VCaP (cell line): ENCODE measurements around the gene CLASP1.
"Not testable (repeated sequence)": the region's sequence is repeated elsewhere in the genome, so short reads cannot be mapped to it uniquely, and the experiment has no call there.

Source experiments
- H3K27ac ChIP-seq: fragments of 450-650 bp; 2 replicates; pipeline ENCODE4 v1.5.1; 2017
- TF ChIP-seq, protein P1 (sequence below): fragments of 450-650 bp; conservative IDR thresholded peaks from 2 replicates; pipeline ENCODE4 v1.5.1; 2017; ENCODE audit warnings: mild to moderate bottlenecking, moderate library complexity

The CLASP1 gene

DNA sequence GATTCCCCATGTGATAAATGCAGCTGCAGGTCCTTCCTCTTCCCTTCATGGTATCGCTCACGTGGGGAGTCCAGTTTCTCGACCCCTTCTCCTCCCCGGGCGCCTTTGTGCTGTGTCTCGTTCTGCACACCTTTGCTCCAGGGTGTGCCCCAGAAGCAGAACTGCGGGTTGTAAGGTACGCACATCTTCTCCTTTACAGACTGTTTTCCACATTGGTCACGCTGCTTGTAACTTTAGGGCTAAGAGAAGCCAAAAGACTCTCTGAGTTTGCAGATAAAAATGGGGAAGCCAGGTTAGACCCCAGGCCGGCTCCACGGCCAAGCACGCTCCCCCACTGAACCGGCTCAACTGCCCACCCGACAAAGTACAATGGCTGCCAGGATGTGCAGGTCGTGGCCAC, 318.3 kb downstream of the CLASP1 start:
- TF ChIP-seq, protein P1, sequence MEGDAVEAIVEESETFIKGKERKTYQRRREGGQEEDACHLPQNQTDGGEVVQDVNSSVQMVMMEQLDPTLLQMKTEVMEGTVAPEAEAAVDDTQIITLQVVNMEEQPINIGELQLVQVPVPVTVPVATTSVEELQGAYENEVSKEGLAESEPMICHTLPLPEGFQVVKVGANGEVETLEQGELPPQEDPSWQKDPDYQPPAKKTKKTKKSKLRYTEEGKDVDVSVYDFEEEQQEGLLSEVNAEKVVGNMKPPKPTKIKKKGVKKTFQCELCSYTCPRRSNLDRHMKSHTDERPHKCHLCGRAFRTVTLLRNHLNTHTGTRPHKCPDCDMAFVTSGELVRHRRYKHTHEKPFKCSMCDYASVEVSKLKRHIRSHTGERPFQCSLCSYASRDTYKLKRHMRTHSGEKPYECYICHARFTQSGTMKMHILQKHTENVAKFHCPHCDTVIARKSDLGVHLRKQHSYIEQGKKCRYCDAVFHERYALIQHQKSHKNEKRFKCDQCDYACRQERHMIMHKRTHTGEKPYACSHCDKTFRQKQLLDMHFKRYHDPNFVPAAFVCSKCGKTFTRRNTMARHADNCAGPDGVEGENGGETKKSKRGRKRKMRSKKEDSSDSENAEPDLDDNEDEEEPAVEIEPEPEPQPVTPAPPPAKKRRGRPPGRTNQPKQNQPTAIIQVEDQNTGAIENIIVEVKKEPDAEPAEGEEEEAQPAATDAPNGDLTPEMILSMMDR, result no peak
- no peak overlapping the region for H3K27ac ChIP-seq

DNA sequence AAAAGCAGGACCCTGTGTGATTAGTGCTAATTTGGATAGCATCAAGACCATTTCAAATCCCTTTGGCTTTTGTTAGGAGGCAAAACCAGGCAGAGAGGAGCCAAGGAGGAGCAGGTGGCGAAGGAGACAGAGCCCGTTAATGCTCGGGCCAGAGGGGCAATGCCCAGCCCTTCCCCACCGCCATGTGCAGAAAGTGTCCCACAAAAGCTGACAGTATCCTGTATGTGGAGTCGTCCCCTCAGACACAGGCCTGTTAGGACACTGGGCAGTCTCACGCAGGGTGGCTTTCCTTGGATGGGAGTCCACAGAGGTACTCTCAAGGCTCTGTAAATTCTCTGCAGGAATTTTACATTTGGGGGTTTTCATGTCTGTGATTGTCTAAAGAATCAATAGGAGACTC, 319.5 kb downstream of the CLASP1 start:
- H3K27ac ChIP-seq, result no peak overlapping the region
- TF ChIP-seq, protein P1, result no peak

DNA sequence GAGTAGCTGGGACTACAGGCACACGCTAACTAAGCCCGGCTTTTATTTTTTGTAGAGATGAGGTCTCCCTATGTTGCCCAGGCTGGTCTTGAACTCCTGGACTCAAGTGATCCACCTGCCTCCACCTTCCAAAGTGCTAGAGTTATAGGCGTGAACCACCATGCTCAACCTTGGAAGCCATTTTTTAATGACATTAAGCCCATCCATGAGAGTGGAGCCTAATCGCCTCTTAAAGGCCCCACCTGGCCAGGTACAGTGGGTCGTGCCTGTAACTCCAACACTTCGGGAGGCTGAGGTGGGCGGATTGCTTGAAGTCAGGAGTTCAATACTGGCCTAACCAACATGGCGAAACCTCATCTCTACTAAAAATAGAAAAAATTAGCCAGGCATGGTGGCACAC, 322.6 kb downstream of the CLASP1 start:
- no peak overlapping the region for H3K27ac ChIP-seq
- TF ChIP-seq, protein P1, result no peak

DNA sequence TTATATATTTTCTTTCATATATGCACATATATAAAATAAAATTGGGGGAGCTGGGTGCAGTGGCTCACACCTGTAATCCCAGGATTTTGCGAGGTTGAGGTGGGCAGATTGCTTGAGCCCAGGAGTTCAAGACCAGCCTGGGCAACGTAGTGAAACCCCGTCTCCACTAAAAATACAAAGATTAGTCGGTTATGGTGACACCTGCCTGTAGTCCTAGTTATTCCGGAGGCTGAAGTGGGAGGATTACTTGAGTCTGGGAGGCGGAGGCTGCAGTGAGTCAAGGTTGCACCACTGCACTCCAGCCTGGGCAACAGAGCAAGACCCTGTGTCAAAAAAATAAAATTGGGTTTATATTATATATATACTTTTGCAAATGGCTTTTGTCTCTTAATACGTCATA, 324.7 kb downstream of the CLASP1 start:
- TF ChIP-seq, protein P1, result no peak
- H3K27ac ChIP-seq, result no peak overlapping the region

DNA sequence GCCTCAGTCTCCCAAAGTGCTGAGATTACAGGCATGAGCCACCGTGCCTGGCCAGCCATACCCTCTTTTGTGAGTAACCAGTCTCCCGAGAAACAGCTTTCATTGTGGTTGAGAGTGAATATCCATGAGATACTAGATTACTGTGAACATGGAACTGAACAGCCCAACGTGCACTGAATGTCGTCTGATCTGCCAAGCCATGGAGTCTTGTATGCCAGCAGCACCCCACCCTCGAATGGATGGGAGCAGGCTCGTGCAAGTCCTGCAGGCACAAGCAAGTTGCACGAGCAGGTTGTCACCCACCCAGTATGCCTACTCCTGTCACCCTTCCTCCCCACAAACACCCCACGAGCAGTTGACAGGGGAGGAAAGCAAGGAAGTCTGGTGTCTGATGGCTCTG, 327.8 kb downstream of the CLASP1 start:
- no peak overlapping the region for H3K27ac ChIP-seq
- TF ChIP-seq, protein P1, result no peak

DNA sequence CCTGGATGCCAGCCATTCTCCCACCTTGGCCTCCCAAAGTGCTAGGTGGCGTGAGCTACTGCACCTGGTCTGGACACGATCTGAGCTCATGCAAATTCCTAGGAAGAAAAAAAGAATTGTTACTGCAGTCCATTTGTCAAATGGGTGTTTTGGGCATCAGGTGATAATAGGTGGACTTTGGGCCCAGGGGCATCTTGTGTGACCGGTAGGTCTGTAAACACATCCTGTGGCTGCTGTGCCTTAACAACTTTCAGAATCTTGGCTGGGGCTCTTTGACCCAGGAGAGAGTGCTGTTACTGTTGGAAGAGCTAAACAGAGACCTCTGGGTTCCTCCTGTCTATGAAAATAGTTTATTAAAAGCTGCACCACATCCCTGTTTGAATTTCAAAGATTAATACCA, 329.3 kb downstream of the CLASP1 start:
- TF ChIP-seq, protein P1, result no peak
- peak overlapping the region; percentile 32 for H3K27ac ChIP-seq

DNA sequence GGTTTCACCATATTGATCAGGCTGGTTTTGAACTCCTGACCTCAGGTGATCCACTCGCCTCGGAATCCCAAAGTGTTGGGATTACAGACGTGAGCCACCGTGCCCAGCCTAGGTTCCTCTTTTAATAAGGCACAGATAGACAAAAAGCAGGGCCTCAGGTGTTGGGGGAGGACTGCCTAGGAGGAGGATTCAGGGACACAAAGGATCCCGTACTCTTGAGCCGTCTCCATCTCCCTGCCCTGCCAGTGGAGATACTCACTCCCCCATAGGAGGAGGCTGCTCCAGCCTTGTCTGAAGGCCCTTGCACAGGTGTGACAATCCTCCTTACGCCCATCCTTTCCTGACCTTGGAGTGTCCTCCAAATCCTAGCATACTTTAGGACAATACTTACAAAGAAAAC, 332.3 kb downstream of the CLASP1 start:
- H3K27ac ChIP-seq, result no peak overlapping the region
- TF ChIP-seq, protein P1, result no peak

DNA sequence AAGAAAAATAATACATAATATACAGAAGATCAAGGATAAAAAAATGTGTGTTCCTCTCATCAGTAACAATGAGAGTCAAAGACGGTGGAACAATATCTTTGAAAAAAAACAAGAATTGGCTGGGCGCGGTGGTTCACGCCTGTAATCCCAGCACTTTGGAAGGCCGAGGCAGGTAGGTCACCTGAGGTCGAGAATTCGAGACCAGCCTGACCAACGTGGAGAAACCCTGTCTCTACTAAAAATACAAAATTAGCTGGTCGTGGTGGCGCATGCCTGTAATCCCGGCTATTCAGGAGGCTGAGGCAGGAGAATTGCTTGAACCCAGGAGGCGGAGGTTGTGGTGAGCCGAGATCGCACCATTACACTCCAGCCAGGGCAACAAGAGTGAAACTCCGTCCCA, 335.6 kb downstream of the CLASP1 start:
- H3K27ac ChIP-seq, result not testable (repeated sequence)
